HFFc6 (cell line): ENCODE data around the gene CPLX3. TPM values are rescaled to one million over a fixed set of nuclear protein-coding genes. Genes with fewer than 3 reads are reported as not detected.

Source experiments
- DNase-seq: peaks from one replicate; pipeline ENCODE4 v3.0.0-alpha.2; 2018
- H3K27ac Mint-ChIP-seq: 2 replicates; pipeline ENCODE4 v1.8.0; 2020; ENCODE audit warnings: mild to moderate bottlenecking, mixed read lengths
- H3K27me3 Mint-ChIP-seq: 2 replicates; pipeline ENCODE4 v1.8.0; 2021; ENCODE audit warnings: mild to moderate bottlenecking, moderate library complexity, mixed read lengths; ENCODE audit not compliant: insufficient read depth
- H3K36me3 Mint-ChIP-seq: 2 replicates; pipeline ENCODE4 v1.8.0; 2021; ENCODE audit warnings: low read depth, mixed read lengths
- H3K4me1 Mint-ChIP-seq: 2 replicates; pipeline ENCODE4 v1.8.0; 2020; ENCODE audit warnings: low read depth, mixed read lengths
- H3K4me3 Mint-ChIP-seq: 2 replicates; pipeline ENCODE4 v1.8.0; 2020; ENCODE audit warnings: mild to moderate bottlenecking, moderate library complexity, mixed read lengths
- H3K9me3 Mint-ChIP-seq: 2 replicates; pipeline ENCODE4 v1.8.0; 2020; ENCODE audit warnings: mild to moderate bottlenecking, mixed read lengths
- total RNA-seq, 6 experiments: library from RNA; stranded (reverse); fragmentation: NEBNext Ultra II Directional; extraction: Animal tissue kit (Norgen Biotek cat#: 25700); gene quantifications; 2 replicates in 1 of 6; 3 replicates in 5 of 6; pipeline ENCODE4 v1.2.3, GENCODE V29; 2021
- TF ChIP-seq, protein P1 (sequence below): fragments of 200-600 bp; sonication (generic); IDR thresholded peaks from 2 replicates; pipeline ENCODE4 v1.5.0; 2021; ENCODE audit warnings: antibody characterized with exemption, mild to moderate bottlenecking

Gene CPLX3
- total RNA-seq, 6 experiments from 2014 or later: 0.09 TPM; not detected in 5

- peak; percentile 66 for DNase-seq
- Mint-ChIP-seq H3K27ac (peak overlapping the region; percentile 58), H3K4me3 (peak overlapping the region; percentile 42), H3K27me3 (peaks cover 10% of the 10 kb centered on the region; the same call in 1 of the 2 replicates), H3K9me3 (no peaks in the 10 kb centered on the region), H3K36me3 (no peaks in the 10 kb centered on the region), H3K4me1 (peaks cover 29% of the 10 kb centered on the region)
- TF ChIP-seq, protein P1, sequence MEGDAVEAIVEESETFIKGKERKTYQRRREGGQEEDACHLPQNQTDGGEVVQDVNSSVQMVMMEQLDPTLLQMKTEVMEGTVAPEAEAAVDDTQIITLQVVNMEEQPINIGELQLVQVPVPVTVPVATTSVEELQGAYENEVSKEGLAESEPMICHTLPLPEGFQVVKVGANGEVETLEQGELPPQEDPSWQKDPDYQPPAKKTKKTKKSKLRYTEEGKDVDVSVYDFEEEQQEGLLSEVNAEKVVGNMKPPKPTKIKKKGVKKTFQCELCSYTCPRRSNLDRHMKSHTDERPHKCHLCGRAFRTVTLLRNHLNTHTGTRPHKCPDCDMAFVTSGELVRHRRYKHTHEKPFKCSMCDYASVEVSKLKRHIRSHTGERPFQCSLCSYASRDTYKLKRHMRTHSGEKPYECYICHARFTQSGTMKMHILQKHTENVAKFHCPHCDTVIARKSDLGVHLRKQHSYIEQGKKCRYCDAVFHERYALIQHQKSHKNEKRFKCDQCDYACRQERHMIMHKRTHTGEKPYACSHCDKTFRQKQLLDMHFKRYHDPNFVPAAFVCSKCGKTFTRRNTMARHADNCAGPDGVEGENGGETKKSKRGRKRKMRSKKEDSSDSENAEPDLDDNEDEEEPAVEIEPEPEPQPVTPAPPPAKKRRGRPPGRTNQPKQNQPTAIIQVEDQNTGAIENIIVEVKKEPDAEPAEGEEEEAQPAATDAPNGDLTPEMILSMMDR: peak; percentile 55; the same call in 1 of the 2 replicates
Measured at GRCh38 chr15:74817370-74817737, 9.1 kb upstream of the CPLX3 start.

- Mint-ChIP-seq H3K9me3 (no peaks in the 10 kb centered on the region), H3K4me3 (no peak overlapping the region)
- DNase-seq: no peak
Measured at GRCh38 chr15:74820056-74820455, 6.4 kb upstream of the CPLX3 start.

DNA sequence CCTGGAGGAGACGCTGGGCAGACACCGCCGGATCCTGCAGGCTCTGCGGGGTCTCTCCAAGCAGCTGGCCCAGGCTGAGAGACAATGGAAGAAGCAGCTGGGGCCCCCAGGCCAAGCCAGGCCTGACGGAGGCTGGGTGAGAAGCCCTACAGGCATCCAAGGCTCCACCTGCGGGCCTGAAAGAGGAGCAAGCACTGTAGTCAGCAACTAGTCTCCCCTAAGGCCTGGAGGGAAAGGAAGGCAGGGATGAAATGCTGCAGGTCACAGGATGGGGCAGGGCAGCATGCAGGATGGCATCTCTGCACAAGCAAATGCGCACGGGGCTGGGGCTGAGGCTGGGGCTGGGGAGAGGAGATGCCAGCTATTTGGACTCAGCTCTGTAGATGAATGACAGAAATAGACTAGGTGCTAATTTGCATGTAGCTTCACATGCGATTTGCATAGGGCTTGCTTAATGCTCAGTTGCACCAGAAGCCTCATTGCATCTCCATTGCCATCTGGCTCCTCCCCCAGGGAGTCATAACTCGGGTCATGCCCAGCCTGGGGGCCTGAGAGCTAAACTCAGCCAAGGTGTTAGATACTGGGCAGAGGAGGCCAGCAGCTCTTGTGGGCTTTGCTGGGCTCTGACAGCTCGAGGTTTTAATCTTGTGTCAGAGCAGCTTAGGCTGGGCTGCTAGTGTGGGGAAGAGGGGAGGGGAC, 5.2 kb upstream of the CPLX3 start:
- Mint-ChIP-seq H3K9me3 (no peaks in the 10 kb centered on the region), H3K4me1 (peaks cover 25% of the 10 kb centered on the region), H3K27me3 (peaks cover 24% of the 10 kb centered on the region), H3K36me3 (no peaks in the 10 kb centered on the region), H3K27ac (no peak overlapping the region), H3K4me3 (no peak overlapping the region)
- TF ChIP-seq, protein P1: no peak
- no peak for DNase-seq

More at GRCh38 chr15:74820056-74820455, 6.4 kb upstream of the CPLX3 start:
- Mint-ChIP-seq H3K4me1 (peaks cover 29% of the 10 kb centered on the region), H3K36me3 (no peaks in the 10 kb centered on the region), H3K27me3 (peaks cover 18% of the 10 kb centered on the region), H3K27ac (no peak overlapping the region)
- TF ChIP-seq, protein P1: no peak

GRCh38 chr15:74821790-74822158, 4.7 kb upstream of the CPLX3 start:
- Mint-ChIP-seq H3K4me3 (no peak overlapping the region), H3K27me3 (peaks cover 26% of the 10 kb centered on the region), H3K36me3 (no peaks in the 10 kb centered on the region), H3K9me3 (no peaks in the 10 kb centered on the region), H3K27ac (no peak overlapping the region), H3K4me1 (peaks cover 24% of the 10 kb centered on the region)
- TF ChIP-seq, protein P1: no peak
- DNase-seq: no peak

DNA sequence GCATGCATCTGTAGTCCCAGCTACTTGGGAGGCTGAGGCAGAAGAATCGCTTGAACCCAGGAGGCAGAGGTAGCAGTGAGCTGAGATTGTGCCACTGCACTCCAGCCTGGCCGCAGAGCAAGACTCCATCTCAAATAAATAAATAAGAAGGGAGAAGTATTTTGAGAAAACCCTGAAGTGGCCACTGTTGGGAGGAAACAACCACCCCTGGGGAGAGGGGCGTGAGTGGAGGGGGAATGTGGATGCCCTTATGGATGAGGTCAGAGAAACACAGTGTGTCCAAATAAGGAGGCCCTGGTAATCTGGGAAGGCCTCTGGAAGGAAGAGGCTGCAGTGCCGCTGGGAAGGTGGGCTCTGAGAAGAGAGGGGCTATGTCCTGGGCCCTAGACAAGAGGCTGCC, 4.2 kb upstream of the CPLX3 start:
- Mint-ChIP-seq H3K9me3 (no peaks in the 10 kb centered on the region), H3K4me1 (peaks cover 19% of the 10 kb centered on the region), H3K27ac (no peak overlapping the region), H3K27me3 (peaks cover 25% of the 10 kb centered on the region), H3K36me3 (no peaks in the 10 kb centered on the region), H3K4me3 (no peak overlapping the region)
- TF ChIP-seq, protein P1: no peak
- DNase-seq: no peak
